ENCODE measurements around the gene IGFL2.
"Not testable (repeated sequence)": the region's sequence is repeated elsewhere in the genome, so short reads cannot be mapped to it uniquely, and the experiment has no call there.

Gene IGFL2

GRCh38 chr19:46147791-46148288 lies at the start of gene IGFL2:
IGFL2 (plus strand) TSS chr19:46148238; CDS start chr19:46148279, 41 bp downstream.
- no peak for DNase-seq

GRCh38 chr19:46100344-46100743 lies 47.7 kb upstream of the IGFL2 start:
- DNase-seq, result no peak

- no peak for DNase-seq
Observed at GRCh38 chr19:46101293-46101692, 46.7 kb upstream of the IGFL2 start.

- DNase-seq, result not testable (repeated sequence)
Observed at GRCh38 chr19:46102333-46102732, 45.7 kb upstream of the IGFL2 start.

GRCh38 chr19:46107371-46107770 lies 40.7 kb upstream of the IGFL2 start:
- no peak for DNase-seq

- DNase-seq, result no peak
Observed at GRCh38 chr19:46109876-46110275, 38.2 kb upstream of the IGFL2 start.

- DNase-seq, result no peak
Observed at GRCh38 chr19:46111376-46111775, 36.7 kb upstream of the IGFL2 start.

- DNase-seq, result no peak
Observed at GRCh38 chr19:46112527-46112926, 35.5 kb upstream of the IGFL2 start.

- no peak for DNase-seq
Observed at GRCh38 chr19:46113726-46114125, 34.3 kb upstream of the IGFL2 start.

GRCh38 chr19:46115396-46116106 lies 32.5 kb upstream of the IGFL2 start:
- DNase-seq, result no peak

GRCh38 chr19:46116121-46116520 lies 31.9 kb upstream of the IGFL2 start:
- no peak for DNase-seq

GRCh38 chr19:46118136-46118535 lies 29.9 kb upstream of the IGFL2 start:
- no peak for DNase-seq

- no peak for DNase-seq
Observed at GRCh38 chr19:46124638-46125115, 23.4 kb upstream of the IGFL2 start, which contains the start of gene IGFL3. IGFL3 (minus strand) TSS chr19:46124688; CDS start chr19:46124649, 39 bp downstream.

GRCh38 chr19:46125447-46125846 lies 22.6 kb upstream of the IGFL2 start:
- DNase-seq, result no peak

- no peak for DNase-seq
Observed at GRCh38 chr19:46126086-46126580, 21.9 kb upstream of the IGFL2 start.

- DNase-seq, result no peak
Observed at GRCh38 chr19:46131485-46132143, 16.4 kb upstream of the IGFL2 start.

- no peak for DNase-seq
Observed at GRCh38 chr19:46132508-46133100, 15.4 kb upstream of the IGFL2 start.

- no peak for DNase-seq
Observed at GRCh38 chr19:46133101-46133627, 14.9 kb upstream of the IGFL2 start.

- no peak for DNase-seq
Observed at GRCh38 chr19:46133777-46134241, 14.2 kb upstream of the IGFL2 start.

- DNase-seq, result no peak
Observed at GRCh38 chr19:46134527-46134926, 13.5 kb upstream of the IGFL2 start.

- no peak for DNase-seq
Observed at GRCh38 chr19:46137915-46138473, 10.0 kb upstream of the IGFL2 start.

GRCh38 chr19:46141421-46141820 lies 6.6 kb upstream of the IGFL2 start:
- DNase-seq, result no peak

GRCh38 chr19:46142294-46142693 lies 5.7 kb upstream of the IGFL2 start:
- DNase-seq, result no peak
